Heart left ventricle (tissue), 16 donors: ENCODE results near the gene DUS4L. TPM values are rescaled to one million over a fixed set of nuclear protein-coding genes. Genes with fewer than 3 reads are reported as not detected.

ENCODE experiments used
- ATAC-seq, 4 donors: fragments of 200-7000 bp; cut with Tn5 transposase; one replicate each; pipeline ENCODE4 v1.9.1; 2020 to 2022; ENCODE audit warnings: moderate library complexity in 4 of 4, mild to moderate bottlenecking in 3 of 4, moderate number of reproducible peaks in 1 of 4
- DNase-seq, 5 donors: peaks; one replicate each; pipeline ENCODE4 v3.0.0-alpha.2; 2020
- H3K27ac ChIP-seq, 12 donors: fragments of 200-600 bp; sonication (generic) in 4 of 12; one replicate each; pipeline versions ENCODE4 v1.5.0 to v1.8.0; 2016 to 2022; ENCODE audit warnings: mild to moderate bottlenecking in 2 of 12
- H3K27me3 ChIP-seq, 9 donors: fragments of 200-600 bp; sonication (generic) in 2 of 9; one replicate each; pipeline versions ENCODE4 v1.5.1 to v1.8.0; 2016 to 2022; ENCODE audit warnings: mild to moderate bottlenecking in 3 of 9
- H3K36me3 ChIP-seq, 9 donors: fragments of 200-600 bp; sonication (generic) in 2 of 9; one replicate each; pipeline versions ENCODE4 v1.5.0 to v1.8.0; 2018 to 2022; ENCODE audit warnings: mild to moderate bottlenecking in 2 of 9
- H3K4me1 ChIP-seq, 12 donors: fragments of 200-600 bp; sonication (generic) in 4 of 12; one replicate each; pipeline versions ENCODE4 v1.5.0 to v1.8.0; 2016 to 2022; ENCODE audit warnings: mild to moderate bottlenecking in 3 of 12
- H3K4me3 ChIP-seq, 12 donors: fragments of 200-600 bp; sonication (generic) in 4 of 12; one replicate each; pipeline versions ENCODE4 v1.5.0 to v1.8.0; 2017 to 2022; ENCODE audit warnings: mild to moderate bottlenecking in 9 of 12, moderate library complexity in 4 of 12
- H3K9me3 ChIP-seq, 12 donors: fragments of 200-600 bp; sonication (generic) in 4 of 12; one replicate each; pipeline versions ENCODE4 v1.5.0 to v1.8.0; 2016 to 2022; ENCODE audit warnings: mild to moderate bottlenecking in 1 of 12
- POLR2A ChIP-seq, 2 donors: fragments of 450-650 bp; IDR thresholded peaks; one replicate each; pipeline ENCODE4 v1.6.1; 2017; ENCODE audit warnings: antibody characterized with exemption in 2 of 2, mild to moderate bottlenecking in 2 of 2, moderate library complexity in 2 of 2
- WGBS, 4 donors: extraction: QIAGEN DNeasy Blood & Tissue Kit in 2 of 4; methylation state at CpG; one replicate each; pipeline versions ENCODE4 v1.1.5 to v1.1.7; 2013 to 2018; 5-methylcytosine and 5-hydroxymethylcytosine counted together
- intact Hi-C, 10 donors: fragments of 100-400 bp; cut with DNase I; formaldehyde crosslinking; loops; one replicate each; pipeline versions ENCODE4 v1.11.1 to v1.14.2; 2022
- polyA plus RNA-seq, 2 donors: library from polyadenylated mRNA; stranded (reverse); fragments of 200-250 nt; gene quantifications; one replicate each; pipeline ENCODE4 v1.2.3, GENCODE V29; 2013
- total RNA-seq, 9 donors: library from RNA; depleted of rRNA in 2 of 9; stranded (reverse); fragments of >200 nt in 2 of 9; fragmentation: NEBNext Ultra II Directional in 3 of 9; extraction: Animal tissue kit (Norgen Biotek cat#: 25700) in 3 of 9; gene quantifications; one replicate each; pipeline versions ENCODE4 v1.1.0 to v1.2.4, GENCODE V29; 2016 to 2023
- TF ChIP-seq, protein P1 (sequence below), 12 donors: fragments of 200-600 bp; sonication (generic) in 4 of 12; IDR thresholded peaks; one replicate each; pipeline versions ENCODE4 v1.5.0 to v1.8.0; 2018 to 2022; ENCODE audit warnings: antibody characterized with exemption in 12 of 12, mild to moderate bottlenecking in 5 of 12
- donor health status: ischemic (EF 13 %, LVEDD 7.1; RV severe dilation, severe dysfunction).
- donor health status: healthy with polysubstance abuse.
- donor health status: DM: no; HTN: yes; CAD: no.
- donor health status: DM: no; HTN: no; CAD: no.
- donor health status: ischemic (EF 25% LVEDD 6.9; RV normal size, moderate dysfunction).
- donor health status: ischemic (EF 25% LVEDD 5.7; RV mildly dilated, moderate dysfunction).
- donor health status: healthy.
- donor health status: DM: yes; HTN: yes; CAD: no.
- donor health status: ischemic (EF 35%, LVEDD 5.7; RV mildly dilated, moderate dysfunction).
- donor health status: nonischemic (EF 11% LVEDD 7.7; RV severe dilation, severe dysfunction).
- donor health status: DM: yes; HTN: yes; CAD: no.
- donor health status: PGD.
- donor health status: ischemic (EF 29% LVEDD 5.4; RV normal size, mild dysfunction).
- donor health status: nonischemic (EF 23%, LVEDD 6.1; RV moderate dilation, normal function).

DUS4L gene
- total and polyA plus RNA-seq, 11 donors: 4.5 to 11.7 (median 8.7) TPM

DNA sequence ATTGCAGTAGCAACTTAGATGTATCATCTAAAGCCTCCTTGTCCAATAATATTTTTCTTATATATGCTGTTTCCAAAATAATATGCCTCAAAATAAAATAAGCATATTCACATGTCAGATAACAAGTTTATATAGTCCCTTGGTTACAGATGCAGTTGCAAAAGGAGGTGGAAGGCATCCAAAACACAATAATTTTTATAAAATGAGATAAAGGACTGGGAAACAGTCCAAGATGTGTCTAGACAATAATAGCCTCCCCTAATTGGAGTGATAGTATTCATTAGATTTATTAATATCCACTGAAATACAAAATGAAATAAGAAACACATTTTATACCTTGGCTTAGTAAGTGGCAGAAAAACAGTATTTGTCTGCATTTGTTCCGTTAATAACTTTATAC, 46.6 kb downstream of the DUS4L start:
- no peak for TF ChIP-seq POLR2A (IDR thresholded peaks at IDR 0.05)
- TF ChIP-seq, protein P1, sequence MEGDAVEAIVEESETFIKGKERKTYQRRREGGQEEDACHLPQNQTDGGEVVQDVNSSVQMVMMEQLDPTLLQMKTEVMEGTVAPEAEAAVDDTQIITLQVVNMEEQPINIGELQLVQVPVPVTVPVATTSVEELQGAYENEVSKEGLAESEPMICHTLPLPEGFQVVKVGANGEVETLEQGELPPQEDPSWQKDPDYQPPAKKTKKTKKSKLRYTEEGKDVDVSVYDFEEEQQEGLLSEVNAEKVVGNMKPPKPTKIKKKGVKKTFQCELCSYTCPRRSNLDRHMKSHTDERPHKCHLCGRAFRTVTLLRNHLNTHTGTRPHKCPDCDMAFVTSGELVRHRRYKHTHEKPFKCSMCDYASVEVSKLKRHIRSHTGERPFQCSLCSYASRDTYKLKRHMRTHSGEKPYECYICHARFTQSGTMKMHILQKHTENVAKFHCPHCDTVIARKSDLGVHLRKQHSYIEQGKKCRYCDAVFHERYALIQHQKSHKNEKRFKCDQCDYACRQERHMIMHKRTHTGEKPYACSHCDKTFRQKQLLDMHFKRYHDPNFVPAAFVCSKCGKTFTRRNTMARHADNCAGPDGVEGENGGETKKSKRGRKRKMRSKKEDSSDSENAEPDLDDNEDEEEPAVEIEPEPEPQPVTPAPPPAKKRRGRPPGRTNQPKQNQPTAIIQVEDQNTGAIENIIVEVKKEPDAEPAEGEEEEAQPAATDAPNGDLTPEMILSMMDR (IDR thresholded peaks at IDR 0.05): no peak
- H3K27me3 ChIP-seq: no peaks in the 10 kb centered on the region
- DNase-seq (no peak), ATAC-seq (peak in 3 of 4 donors; percentile 11 to 64 (median 38))
- no peaks in the 10 kb centered on the region for H3K9me3 ChIP-seq
- intact Hi-C loops: no loop called here
- peak overlapping the region; percentile 33 to 74 (median 58) for H3K27ac ChIP-seq
- no peak overlapping the region for H3K4me3 ChIP-seq
- 34 to 52% (median 41%) methylated on average over 1 of the region's 1 CpG for WGBS, 4 donors
- peaks cover 0 to 54% (median 38%) of the 10 kb centered on the region in 9 donors for H3K36me3 ChIP-seq
- H3K4me1 ChIP-seq: peaks cover 0 to 34% (median 19%) of the 10 kb centered on the region in 12 donors

DNA sequence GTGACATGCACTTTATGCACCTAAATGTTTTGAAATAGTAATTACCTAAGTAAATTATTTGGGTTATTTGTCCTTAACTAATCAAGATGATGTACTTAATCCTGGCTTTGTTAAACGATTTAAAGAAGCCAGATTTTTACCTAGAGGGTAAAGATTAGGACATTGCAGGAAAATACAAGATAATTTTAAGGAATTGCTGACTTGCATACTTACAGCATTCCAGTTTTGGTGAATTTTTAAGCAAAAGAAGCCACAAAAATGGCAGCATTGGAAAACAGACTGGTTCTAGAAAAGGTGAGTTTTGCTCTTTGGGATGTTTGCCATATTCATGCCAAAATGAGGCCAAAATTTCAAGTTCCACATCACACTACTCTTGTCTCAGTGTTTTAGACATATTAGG, 49.7 kb downstream of the DUS4L start:
- H3K27me3 ChIP-seq: no peaks in the 10 kb centered on the region
- H3K36me3 ChIP-seq: peaks cover 0 to 65% (median 53%) of the 10 kb centered on the region in 9 donors
- no peak overlapping the region for H3K4me3 ChIP-seq
- TF ChIP-seq, protein P1 (IDR thresholded peaks at IDR 0.05): no peak
- TF ChIP-seq POLR2A (IDR thresholded peaks at IDR 0.05): no peak
- DNase-seq (no peak), ATAC-seq (no peak)
- intact Hi-C loops: no loop called here
- H3K27ac ChIP-seq: no peak overlapping the region
- peaks cover 0 to 34% (median 19%) of the 10 kb centered on the region in 12 donors for H3K4me1 ChIP-seq
- 85 to 96% (median 92%) methylated on average over 1 of the region's 1 CpG for WGBS, 4 donors
- H3K9me3 ChIP-seq: no peaks in the 10 kb centered on the region

DNA sequence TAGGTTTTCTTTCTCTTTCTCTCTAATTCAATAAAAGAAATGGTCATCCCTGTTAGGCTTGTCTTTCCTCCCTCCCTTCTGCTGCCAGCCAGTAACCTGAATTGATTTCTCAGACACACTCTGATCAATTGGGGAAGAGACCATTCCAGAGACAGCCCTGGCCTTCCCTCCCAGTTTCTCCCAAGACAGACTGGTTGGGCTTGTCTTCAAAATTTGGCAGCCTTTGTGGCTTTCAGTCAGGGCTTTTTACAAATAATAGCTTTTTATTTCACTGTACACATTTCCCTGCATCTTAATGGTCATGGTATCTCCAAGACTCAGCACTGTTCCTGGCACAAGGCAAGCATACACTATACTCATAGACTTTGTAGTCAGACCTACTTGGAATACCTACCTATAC, 50.2 kb downstream of the DUS4L start:
- Histone ChIP-seq H3K36me3 (peaks cover 0 to 67% (median 58%) of the 10 kb centered on the region in 9 donors), H3K4me3 (no peak overlapping the region), H3K9me3 (no peaks in the 10 kb centered on the region), H3K4me1 (peaks cover 0 to 30% (median 18%) of the 10 kb centered on the region in 12 donors), H3K27me3 (no peaks in the 10 kb centered on the region), H3K27ac (no peak overlapping the region)
- no peak for ATAC-seq
- intact Hi-C loops: no loop called here
- TF ChIP-seq, protein P1 (IDR thresholded peaks at IDR 0.05): no peak
- no peak for TF ChIP-seq POLR2A (IDR thresholded peaks at IDR 0.05)
- DNase-seq: no peak

DNA sequence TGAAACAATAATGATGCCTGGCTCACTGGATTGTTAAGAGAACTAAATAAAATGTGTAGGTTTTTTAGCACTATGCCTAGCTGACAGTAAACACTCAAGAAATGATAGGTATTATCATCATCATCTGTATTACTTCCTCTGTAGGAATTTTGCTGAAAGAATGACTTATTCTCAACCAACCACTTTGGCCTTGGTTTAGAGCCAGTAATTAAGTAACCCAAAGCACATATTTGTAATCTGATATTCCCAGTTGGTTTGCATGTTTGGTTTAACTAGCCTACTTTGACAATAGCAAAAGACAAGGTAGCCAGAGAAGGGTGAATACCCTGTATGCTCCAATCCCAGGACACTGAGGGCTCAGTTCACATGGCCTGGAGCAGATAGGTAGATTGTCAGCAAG, 50.7 kb downstream of the DUS4L start:
- no peak for TF ChIP-seq POLR2A (IDR thresholded peaks at IDR 0.05)
- TF ChIP-seq, protein P1 (IDR thresholded peaks at IDR 0.05): no peak
- Histone ChIP-seq H3K36me3 (peaks cover 0 to 72% (median 57%) of the 10 kb centered on the region in 9 donors), H3K4me1 (peaks cover 0 to 26% (median 14%) of the 10 kb centered on the region in 12 donors), H3K27me3 (no peaks in the 10 kb centered on the region), H3K4me3 (no peak overlapping the region), H3K27ac (no peak overlapping the region), H3K9me3 (no peaks in the 10 kb centered on the region)
- ATAC-seq (no peak), DNase-seq (no peak)
- intact Hi-C loops: no loop called here
